HG03520 (cell line): Measurements from ENCODE around the gene SERPINB7.
"Not testable (repeated sequence)": the region's sequence is repeated elsewhere in the genome, so short reads cannot be mapped to it uniquely, and the experiment has no call there.

ENCODE experiments used
- ATAC-seq: cut with Tn5 transposase; IDR thresholded peaks from one replicate; pipeline ENCODE4 v1.9.1; 2021; ENCODE audit warnings: mild to moderate bottlenecking, moderate library complexity; ENCODE audit not compliant: unreplicated experiment

Gene SERPINB7, protein sequence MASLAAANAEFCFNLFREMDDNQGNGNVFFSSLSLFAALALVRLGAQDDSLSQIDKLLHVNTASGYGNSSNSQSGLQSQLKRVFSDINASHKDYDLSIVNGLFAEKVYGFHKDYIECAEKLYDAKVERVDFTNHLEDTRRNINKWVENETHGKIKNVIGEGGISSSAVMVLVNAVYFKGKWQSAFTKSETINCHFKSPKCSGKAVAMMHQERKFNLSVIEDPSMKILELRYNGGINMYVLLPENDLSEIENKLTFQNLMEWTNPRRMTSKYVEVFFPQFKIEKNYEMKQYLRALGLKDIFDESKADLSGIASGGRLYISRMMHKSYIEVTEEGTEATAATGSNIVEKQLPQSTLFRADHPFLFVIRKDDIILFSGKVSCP

DNA sequence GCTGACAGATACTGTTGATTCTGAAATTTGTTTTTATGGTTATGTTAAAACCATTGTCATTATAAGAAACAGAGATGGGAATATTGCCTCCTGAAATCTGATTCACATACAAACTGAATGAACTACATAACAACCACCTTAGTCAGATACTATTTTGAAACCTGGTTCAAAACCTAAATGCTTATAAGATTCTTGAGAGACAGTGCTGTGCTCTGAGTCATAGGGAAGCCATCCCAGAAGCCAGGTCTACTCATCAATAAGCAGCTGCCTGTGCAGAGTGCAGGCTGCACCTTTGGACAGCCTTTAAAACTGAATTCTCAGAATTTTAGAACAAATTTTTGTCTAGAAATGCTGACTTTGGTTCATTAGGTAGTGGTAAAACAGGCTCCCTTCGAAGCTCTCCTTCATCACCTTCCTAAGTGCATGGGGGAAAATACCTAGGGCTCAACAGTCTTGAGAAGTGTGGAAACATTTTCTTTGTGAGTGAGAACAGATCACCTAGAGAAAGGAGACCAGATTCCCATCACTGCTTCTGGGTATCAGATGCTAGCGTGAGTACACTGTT is at the start of gene SERPINB7:
Gene SERPINB7 (plus strand): TSS at position 253 of the 565 bp plus-strand sequence. CDS start 6,955 bp downstream, outside the sequence.
- no peak for ATAC-seq

DNA sequence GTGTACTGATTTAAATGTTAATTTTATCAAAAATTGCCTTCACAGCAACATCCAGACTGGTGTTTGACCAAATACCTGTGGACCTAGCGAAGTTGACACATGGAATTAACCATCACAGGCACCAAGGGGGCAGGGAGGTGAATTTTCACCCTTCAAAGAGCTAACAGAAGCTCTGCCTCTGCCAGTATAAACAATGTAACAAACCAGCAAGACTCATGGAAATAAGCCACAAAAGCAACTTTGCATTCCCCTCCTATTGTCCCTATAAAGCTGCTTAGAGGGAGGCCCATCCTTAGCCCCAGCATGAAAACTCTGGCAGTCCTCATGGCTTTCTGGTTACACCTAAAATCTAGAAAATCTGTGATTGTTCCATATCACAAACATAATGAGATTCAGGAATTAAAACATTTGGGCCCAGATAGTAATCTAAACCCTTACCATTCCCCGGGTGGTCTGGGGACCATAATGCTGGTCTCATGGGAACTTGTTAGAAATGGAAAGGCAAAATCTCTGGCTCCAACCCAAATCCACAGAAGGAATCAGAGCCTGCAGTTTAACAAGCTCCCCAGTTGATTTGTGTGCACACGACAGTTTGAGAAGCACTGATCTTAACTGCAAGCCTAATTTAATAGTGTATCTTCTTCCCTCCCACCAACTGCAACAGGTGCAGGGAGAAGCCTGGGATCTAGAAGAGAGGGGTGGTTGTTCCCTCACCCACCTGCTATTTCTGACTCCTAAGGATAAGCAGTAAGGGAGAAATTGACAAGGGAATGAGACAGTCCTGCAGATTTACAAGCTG is 49.3 kb upstream of the SERPINB7 start:
- ATAC-seq: no peak

DNA sequence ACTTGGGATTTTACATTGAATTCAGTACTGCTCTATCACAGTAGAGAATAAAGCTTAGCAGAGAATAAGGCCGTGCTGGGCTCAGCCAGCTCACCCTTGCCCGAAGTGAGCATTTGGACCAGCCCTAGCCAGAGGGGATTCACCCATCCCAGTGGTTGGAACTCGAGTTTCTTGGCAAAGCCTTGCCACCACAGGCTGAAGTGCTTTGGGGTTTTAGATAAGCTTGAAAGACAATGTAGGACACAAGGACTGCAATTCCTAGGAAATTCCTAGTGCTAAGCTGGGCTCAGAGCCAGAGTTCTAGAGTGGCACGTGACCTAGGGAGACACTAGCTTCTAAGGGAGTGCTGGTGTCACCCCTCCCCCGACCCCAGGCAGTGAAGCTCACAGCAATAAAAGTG is 44.4 kb upstream of the SERPINB7 start:
- no peak for ATAC-seq

DNA sequence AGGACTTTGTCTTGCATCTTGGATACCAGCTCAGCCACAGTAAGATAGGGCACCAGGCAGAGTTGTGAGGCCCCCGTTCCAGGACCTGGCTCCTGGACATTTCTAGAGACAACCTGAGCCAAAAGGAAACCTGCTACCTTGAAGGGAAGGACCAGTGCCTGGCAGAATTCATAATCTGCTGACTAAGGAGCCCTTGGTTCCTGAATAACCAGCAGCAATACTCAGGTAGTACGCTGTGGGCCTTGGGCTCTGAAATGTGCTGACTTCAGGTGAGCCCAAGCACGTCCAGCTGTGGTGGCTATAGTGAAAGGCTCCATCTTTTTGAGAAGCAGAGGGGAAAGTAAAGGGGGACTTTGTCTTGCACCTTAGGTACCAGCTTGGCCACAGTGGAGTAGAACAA is 44.0 kb upstream of the SERPINB7 start:
- ATAC-seq: no peak

DNA sequence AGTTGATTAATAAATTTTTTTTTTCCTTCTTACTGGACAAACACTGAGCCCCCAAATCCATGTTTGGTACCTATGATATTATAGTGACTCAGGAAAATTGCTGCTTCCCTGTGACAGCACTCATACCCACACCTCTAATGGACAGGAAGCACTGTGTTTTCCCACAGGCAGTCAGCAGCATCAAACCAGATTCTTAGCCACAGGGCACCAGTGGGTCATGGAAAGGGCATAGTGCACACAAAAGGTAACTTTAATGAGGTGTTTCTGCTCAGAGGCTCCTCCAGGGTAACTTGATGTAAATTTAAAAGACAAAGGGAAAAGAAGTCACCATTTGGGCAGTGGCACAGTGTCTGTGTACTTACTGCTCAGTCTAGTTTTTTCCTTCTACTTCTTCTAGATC is 38.3 kb upstream of the SERPINB7 start:
- ATAC-seq: no peak

DNA sequence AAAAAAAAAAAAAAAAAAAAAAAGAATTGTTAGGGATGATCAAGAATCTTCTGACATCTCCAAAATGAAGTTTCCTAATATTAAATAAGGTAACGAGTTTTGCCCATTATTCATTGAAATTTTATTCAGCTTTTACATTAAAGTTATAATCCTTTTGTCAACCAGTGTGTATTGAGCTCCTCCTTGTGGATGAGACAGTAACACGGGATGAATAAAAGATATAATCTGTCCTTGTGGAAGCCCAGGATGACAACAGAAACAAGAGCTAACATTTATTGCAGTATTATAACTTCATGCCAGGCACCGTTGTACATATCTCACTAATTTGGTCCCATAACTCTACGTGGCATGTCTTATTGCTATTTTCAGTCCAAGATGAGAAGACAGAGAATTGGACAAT is 33.4 kb upstream of the SERPINB7 start:
- ATAC-seq: no peak

DNA sequence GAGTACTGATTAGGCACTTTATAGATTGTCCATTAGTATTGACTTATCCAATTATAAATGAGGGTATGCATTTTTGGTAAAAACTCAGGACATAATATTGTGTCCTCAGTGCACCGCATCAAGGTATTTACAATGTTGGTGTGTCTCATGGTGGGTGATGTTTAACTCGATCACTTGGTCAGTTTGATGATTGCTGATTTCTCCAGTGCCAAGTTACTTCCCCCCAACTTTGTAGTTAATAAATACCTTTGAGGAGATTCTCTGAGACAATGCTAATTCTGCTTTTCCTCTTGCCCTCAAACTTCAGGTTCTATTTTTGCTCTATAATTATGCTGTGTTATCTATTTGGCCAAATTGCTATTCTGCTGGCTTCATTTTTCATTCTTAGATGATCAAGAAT is 28.2 kb upstream of the SERPINB7 start:
- no peak for ATAC-seq

DNA sequence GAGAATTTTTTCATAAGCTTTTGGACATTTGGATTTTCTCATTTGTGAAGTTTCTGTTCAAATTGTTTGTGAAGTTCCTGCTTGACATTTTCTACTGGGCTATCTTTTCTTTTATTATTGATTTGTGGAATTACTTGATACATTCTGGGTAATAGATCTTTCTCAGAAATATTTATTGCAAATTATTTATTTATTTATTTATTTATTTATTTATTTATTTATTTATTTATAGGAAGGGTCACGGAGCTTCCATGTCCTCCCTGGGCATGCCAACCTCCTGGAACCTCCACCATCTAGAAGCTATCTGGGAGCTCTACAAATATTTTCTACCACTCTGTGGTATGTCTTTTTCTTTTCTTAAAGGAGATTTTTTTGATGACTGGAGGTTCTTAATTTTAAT is 25.7 kb upstream of the SERPINB7 start:
- ATAC-seq: no peak

DNA sequence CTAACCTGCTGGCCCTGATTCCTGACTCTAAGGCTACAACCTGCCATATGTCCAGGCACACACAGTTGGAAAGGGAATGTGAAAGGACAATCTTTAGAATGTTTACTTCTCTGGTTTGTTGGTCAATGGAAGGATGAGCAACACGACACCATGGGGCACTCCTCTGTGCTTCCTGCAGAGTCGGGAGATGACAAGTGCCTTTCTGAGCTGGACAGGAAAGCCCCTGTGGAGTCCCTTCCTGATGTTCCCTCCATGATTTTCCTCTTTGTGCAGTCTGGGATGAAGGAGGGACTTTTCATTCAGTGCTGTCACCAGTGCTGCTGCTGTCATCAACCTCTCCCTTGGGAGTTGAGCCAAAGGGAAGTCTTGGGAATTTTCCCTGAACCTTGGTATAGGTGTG is 22.6 kb upstream of the SERPINB7 start:
- no peak for ATAC-seq

DNA sequence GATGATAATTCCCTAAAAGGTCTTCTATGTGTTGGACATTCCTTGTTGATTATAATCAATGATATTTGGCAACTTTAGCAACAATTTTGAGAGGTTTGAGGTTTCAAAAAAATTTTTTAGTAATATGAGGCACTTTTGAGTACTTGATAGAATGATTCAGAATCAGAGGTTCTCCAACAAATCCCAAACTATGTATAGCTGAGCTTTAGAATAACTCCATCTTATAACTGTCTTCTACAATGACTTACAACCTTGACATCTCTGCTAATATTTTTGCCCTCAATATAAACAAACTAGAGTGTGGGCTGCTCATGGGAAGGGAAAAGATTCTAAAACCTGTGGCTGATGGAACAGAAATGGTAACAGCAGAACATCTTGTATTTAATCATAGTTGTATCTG is 21.5 kb upstream of the SERPINB7 start:
- ATAC-seq: no peak

DNA sequence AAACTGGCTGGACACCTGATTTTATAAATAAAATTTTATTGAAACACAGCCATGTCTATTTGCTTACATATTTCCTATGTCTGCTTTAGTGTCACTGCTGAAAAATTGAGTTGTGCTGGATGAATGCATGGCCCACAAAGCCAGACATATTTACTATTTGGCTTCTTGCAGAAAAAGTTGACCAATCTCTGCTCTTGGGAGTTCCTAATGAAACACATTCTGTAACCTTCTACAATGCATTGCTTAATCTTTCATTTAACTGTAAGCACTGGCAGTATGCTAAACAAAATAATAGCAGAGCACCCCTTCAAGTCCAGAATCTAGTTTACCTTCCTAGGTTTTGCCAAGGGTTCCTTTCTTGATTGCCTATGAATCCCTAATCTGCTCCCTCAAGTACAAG is 17.7 kb upstream of the SERPINB7 start:
- ATAC-seq: no peak

DNA sequence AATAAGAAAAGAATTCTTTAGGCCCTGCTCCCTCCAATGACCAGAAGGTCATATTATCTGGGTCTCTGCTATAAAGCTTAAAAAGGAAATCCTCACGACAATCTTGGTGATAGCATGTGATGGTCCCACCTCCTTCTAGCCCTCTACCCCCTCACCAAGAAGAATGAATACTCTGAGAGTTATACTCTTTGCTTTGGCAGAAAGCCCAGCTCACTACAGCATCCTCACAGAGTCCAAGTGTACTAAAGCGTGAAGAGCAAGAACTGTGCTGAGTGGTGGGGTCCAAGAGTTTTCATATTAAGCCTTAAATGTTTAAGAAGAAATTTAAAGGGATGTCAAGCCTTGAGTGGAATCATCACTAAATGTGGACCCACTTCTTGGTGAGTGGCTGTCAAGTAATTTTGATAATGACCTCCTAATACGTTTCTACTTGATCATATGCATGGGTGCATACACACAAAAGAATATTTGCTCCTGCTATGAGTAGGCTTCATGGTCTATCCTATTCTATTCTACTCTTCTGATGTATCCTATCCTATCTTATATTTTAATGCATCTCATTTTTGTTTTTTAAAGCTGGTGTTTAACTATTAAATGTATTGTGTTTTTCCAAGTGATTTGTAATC is 16.5 kb upstream of the SERPINB7 start:
- no peak for ATAC-seq

DNA sequence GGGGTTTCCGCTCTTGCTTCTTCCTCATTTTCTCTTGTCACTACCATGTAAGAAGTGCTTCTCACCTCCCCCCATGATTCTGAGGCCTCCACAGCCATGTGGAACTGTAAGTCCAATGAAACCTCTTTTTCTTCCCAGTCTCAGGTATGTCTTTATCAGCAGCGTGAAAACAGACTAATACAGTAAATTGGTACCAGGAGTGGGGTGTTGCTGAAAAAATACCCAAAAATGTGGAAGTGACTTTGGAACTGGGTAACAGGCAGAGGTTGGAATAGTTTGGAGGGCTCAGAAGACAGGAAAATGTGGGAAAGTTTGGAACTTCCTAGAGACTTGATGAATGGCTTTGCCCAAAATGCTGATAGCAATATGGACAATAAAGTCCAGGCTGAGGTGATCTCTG is 15.4 kb upstream of the SERPINB7 start:
- not testable (repeated sequence) for ATAC-seq

DNA sequence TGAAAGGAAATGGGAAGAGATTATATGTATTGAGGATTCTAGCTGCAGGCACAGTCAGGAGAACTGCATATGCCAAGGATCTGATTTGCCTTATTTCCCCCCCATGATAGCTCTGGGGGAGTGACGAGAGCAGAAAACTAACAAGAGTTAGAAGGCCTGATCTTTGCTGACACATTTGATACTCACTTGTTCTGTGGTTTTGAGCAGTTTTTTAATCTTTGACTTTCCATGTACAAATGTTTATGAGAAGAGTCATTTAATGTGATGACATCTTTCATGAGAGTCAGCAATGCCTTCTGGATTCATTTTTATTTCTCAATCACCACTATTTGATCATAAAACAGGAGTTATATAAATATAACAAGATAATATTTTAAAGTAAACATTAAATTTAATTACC is 12.7 kb upstream of the SERPINB7 start:
- no peak for ATAC-seq

DNA sequence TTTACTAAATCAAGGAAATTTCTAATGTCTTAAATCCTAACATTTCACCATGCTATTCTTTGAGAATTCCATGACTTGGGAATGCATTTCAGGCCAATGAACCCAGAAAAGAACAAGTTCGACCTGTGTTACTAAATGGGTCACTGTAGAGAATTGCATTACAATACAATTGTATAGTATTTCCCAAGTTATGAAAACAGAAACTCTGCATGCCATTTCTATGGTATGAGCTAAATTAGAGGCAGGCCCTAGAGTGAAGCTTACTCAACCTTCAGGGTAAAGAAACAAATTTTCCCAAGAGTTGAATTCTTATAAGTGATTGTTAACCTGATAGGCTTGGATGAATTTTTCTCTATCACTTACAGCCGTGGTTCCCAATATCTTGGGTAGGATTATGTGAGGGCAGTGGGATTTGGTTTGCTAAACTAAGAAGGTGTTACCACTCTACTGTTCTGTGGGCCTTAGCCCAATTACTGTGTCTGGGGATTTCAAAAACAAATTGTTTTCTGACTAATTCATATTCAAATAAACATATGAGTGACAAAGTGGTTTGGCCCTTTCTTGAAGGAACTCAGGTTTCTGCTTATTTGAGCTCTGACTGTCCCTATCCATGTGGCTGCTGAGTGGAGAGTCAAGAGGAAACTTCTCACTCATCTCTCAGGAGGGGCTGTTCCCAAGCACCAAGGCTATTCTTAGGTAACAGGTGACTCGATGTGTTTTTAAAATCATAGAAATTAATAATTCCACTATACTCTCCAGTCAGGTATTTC is 11.2 kb upstream of the SERPINB7 start:
- ATAC-seq: no peak

DNA sequence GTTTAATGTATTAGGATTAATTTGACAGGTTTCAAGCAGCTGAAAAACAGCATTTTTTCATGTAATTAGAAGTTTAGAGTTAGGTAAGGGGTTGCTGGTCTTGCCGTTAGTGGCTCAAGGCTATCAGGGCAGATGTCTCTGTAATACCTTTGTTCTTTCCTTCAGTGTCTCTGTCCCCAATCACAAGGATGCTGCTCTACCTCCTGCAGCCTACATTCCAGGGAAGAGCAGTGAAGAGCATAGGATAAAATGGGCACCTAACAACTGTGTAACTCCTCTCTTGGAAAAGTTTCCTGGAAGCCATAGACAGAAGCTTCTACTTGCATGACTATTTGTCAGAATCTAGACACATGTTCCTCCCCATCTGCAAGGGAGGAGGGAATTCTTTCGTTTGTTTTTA is 9.4 kb upstream of the SERPINB7 start:
- no peak for ATAC-seq

DNA sequence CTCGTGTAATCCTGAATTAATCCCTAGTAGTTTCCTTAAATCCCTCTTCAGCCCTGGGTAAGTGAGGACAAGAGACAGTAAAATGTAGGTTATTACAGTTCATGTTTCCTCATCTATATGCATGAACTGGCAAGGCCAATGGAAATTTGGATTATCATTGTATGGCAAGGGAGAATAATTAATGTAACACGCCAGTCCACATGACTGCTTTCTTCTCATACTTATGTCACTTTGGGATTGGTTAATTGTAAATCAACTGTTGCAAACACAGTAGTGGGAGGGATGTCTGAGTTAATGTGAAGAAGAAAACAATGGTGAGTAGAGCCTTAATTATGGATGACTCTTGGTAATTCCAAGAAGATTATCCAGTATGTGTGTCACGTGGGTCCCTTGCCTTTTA is 1.7 kb upstream of the SERPINB7 start:
- no peak for ATAC-seq

DNA sequence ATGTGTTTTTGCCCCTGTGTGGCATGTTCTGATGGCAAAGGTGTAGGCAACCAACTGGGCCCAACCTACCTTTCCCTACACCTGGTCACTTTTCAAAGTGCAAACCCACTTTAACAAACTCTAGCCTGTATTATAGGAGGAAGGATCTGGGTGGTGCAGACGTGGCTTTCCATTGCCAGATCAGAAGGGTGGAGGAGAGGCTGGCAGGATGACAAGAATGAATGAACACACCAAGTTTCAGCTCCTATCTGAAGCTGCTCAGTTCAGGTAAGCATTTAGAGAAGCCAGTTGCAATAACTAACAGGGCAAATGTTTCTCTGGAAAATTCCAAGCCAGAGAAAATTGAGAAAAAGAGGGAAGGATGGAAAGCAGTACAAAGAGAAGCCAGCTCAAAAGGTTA is 707 bp upstream of the SERPINB7 start:
- no peak for ATAC-seq

DNA sequence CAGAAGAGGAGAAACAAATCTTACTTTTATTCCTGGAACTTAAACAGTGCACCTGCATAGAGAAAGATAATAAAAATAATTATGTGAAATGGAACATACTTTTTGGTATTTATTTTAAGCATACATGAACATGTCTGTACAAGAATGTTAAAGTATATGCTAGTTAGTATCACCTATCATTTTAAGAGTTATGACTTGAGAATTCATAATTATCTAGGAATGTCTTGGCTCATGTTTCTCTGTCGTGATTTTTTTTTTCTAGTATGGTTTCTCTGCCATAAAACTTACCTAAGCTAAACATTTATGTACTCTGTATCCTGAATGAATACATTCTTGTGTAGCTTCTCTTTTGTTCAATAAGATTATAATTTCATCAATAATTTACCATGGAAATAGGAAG is 4.2 kb downstream of the SERPINB7 start:
- ATAC-seq: no peak

DNA sequence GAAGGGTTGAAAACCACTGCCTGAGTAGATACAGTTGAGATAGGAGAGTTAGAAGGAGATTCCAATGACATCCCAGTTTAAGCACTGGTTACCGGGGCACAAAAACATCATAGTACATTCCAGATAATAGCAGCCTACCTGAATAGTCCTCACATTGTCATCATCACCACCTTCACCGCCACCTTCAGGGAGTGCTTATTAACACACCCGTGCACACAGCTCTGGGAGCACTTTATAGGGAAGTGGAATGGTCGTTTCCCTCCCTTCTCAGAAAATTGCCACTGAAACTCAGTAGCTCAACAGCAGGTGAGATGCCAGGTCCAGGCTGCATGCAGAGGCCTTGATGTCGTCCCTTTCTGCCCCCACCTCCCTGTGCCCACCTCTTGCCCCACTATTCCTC is 8.2 kb downstream of the SERPINB7 start:
- no peak for ATAC-seq
